Measurements from ENCODE around the gene DNA2.
A peak's percentile ranks its signal among the peaks of the same experiment; 100 is the strongest.
"Not testable (repeated sequence)": the region's sequence is repeated elsewhere in the genome, so short reads cannot be mapped to it uniquely, and the experiment has no call there.

Gene DNA2

DNA sequence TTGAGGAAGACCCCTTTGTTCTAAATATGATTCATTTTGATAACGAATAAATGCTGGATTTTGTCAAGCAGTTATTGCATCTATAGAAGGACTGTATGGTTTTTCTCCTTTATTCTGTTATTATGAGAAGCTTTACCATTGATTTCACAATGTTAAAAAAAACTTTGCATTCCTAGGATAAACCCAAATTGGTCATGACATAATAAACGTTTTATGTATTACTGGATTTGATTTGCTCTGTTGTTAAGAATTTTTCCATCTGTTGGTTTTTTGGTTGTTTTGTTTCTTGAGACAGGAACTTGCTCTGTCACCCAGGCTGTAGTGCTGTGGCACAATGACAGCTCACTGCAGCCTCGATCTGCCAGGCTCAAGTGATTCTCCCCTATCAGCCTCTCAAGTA, 2.2 kb upstream of the DNA2 start:
- ChIA-PET POLR2A (interaction anchor here (0.7 kb wide), 1 partner anchor 306 kb away, joined by 8 read pairs; no protein-coding TSS in a partner anchor), CTCF (no interaction called here)
- Histone ChIP-seq H3K36me3 (ENCODE audit: control insufficient read depth in 4 of 4, insufficient read depth in 4 of 4, low read length in 3 of 4) (no peaks in the 10 kb centered on the region), H3K27me3 (replicated peaks in 2 of 5; ENCODE audit: control insufficient read depth in 4 of 5, insufficient read depth in 5 of 5, low read length in 4 of 5) (no peaks in the 10 kb centered on the region), H3K4me3 (ENCODE audit: control insufficient read depth in 1 of 7, extremely low read depth in 1 of 7, insufficient read depth in 4 of 7, low read depth in 2 of 7, low read length in 6 of 7) (no peak overlapping the region), H3K27ac (ENCODE audit: insufficient read depth in 1 of 2, low read depth in 1 of 2, low read length in 2 of 2, poor library complexity in 1 of 2, severe bottlenecking in 2 of 2) (no peak overlapping the region), H3K9me3 (ENCODE audit: control extremely low read depth in 1 of 5, control insufficient read depth in 4 of 5, insufficient read depth in 2 of 5, low read depth in 1 of 5, low read length in 4 of 5) (no peaks in the 10 kb centered on the region), H3K4me1 (ENCODE audit: control extremely low read depth in 1 of 4, control insufficient read depth in 4 of 4, insufficient read depth in 4 of 4, low read length in 3 of 4) (peaks cover 8 to 22% (median 19%) of the 10 kb centered on the region in 4 experiments)
- WGBS (ENCODE audit: insufficient coverage), result 43% methylated on average over 1 of the region's 3 CpGs
- DNase-seq, result no peak

DNA sequence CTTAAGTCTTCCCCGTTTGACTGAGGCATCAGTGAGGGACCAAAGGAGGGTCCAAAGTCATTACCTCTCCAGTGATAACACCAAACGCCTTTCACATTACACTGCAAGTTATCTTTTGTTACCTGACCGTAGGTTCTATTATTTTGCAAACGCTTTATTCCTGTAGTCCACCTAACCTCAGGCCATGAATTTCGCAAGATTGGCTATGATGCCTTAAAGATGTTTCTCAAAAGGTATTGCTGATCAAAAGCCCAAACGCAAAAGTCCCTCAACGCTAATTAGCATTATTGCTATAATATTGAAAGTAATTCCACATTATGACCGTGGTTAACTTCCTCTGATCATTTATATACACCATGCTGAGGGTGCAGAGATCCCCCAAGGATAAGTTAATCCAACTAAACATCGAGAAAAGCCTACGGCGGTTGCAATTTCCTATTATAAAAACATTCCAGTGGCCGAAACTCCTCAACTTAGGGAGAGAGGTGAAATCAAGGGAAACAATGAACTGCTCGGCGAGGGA, 649 bp downstream of the DNA2 start:
- CTCF ChIA-PET, result interaction anchor here (1.1 kb wide), 1 partner anchor 25 kb away, joined by 3 read pairs; no protein-coding TSS in a partner anchor
- POLR2A ChIA-PET, result no interaction called here

DNA sequence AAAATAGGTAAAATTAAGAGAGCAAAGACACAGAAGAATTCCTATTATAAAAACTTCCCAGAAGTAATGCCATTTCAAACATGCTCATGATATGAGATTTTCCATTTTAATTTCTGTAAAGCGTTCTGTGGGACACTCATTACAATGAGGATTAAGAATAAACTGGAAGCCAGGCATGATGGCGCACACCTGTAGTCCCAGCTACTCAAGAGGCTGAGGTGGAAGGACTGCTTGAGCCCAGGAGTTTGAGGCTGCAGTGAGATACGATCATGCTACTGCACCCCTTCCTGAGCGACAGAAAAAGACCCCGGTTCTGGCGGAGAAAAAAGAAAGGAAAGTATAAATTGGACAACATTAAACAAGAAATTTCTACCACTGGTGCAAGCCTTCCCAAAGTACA, 1.5 kb downstream of the DNA2 start:
- no peaks in the 10 kb centered on the region for H3K27me3 ChIP-seq (replicated peaks in 2 of 5; ENCODE audit: control insufficient read depth in 4 of 5, insufficient read depth in 5 of 5, low read length in 4 of 5)
- DNase-seq, result no peak
- 90% methylated on average over 4 of the region's 6 CpGs for WGBS (ENCODE audit: insufficient coverage)
- H3K9me3 ChIP-seq (ENCODE audit: control extremely low read depth in 1 of 5, control insufficient read depth in 4 of 5, insufficient read depth in 2 of 5, low read depth in 1 of 5, low read length in 4 of 5), result no peaks in the 10 kb centered on the region
- peak overlapping the region in 4 of 7 experiments; percentile 93 to 98 (median 97) for H3K4me3 ChIP-seq (ENCODE audit: control insufficient read depth in 1 of 7, extremely low read depth in 1 of 7, insufficient read depth in 4 of 7, low read depth in 2 of 7, low read length in 6 of 7)
- peaks cover 0 to 16% (median 7%) of the 10 kb centered on the region in 4 experiments for H3K36me3 ChIP-seq (ENCODE audit: control insufficient read depth in 4 of 4, insufficient read depth in 4 of 4, low read length in 3 of 4)
- H3K27ac ChIP-seq (ENCODE audit: insufficient read depth in 1 of 2, low read depth in 1 of 2, low read length in 2 of 2, poor library complexity in 1 of 2, severe bottlenecking in 2 of 2), result peak overlapping the region in 1 of 2 experiments; percentile 50
- ChIA-PET POLR2A (interaction anchor here (0.6 kb wide), 1 partner anchor 94 kb away, joined by 3 read pairs; no protein-coding TSS in a partner anchor), CTCF (interaction anchor here (1.1 kb wide), 1 partner anchor 25 kb away, joined by 3 read pairs; no protein-coding TSS in a partner anchor)
- H3K4me1 ChIP-seq (ENCODE audit: control extremely low read depth in 1 of 4, control insufficient read depth in 4 of 4, insufficient read depth in 4 of 4, low read length in 3 of 4), result peaks cover 8 to 22% (median 19%) of the 10 kb centered on the region in 4 experiments

More for the DNA sequence above, 649 bp downstream of the DNA2 start:
- Histone ChIP-seq H3K4me1 (ENCODE audit: control extremely low read depth in 1 of 4, control insufficient read depth in 4 of 4, insufficient read depth in 4 of 4, low read length in 3 of 4) (peaks cover 8 to 22% (median 19%) of the 10 kb centered on the region in 4 experiments), H3K27me3 (replicated peaks in 2 of 5; ENCODE audit: control insufficient read depth in 4 of 5, insufficient read depth in 5 of 5, low read length in 4 of 5) (no peaks in the 10 kb centered on the region), H3K27ac (ENCODE audit: insufficient read depth in 1 of 2, low read depth in 1 of 2, low read length in 2 of 2, poor library complexity in 1 of 2, severe bottlenecking in 2 of 2) (peak overlapping the region; percentile 25 to 79), H3K4me3 (ENCODE audit: control insufficient read depth in 1 of 7, extremely low read depth in 1 of 7, insufficient read depth in 4 of 7, low read depth in 2 of 7, low read length in 6 of 7) (peak overlapping the region; percentile 85 to 98 (median 94)), H3K9me3 (ENCODE audit: control extremely low read depth in 1 of 5, control insufficient read depth in 4 of 5, insufficient read depth in 2 of 5, low read depth in 1 of 5, low read length in 4 of 5) (no peaks in the 10 kb centered on the region), H3K36me3 (ENCODE audit: control insufficient read depth in 4 of 4, insufficient read depth in 4 of 4, low read length in 3 of 4) (peaks cover 0 to 10% (median 5%) of the 10 kb centered on the region in 4 experiments)
- no peak for DNase-seq
- WGBS (ENCODE audit: insufficient coverage), result 7% methylated on average over 8 of the region's 14 CpGs

DNA sequence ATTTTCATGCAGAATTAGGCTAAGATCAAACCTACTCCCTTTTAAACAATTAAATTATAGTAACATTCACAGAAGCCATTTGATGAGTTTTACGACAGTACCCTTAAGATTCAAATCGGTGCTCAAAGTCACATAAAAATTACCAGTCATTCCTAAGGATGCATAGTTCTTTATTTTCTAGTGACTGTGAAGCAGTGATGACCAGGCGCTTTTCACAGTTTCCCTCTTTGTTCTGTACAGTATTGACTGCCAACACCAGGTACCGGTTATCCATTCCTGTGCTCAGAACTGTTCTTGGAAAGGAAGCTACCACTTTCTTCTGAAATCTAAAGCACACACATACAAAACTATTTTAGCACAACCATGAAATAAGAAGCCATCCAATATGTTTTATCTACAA, 1.9 kb downstream of the DNA2 start:
- ChIA-PET CTCF (interaction anchor here (1.1 kb wide), 1 partner anchor 26 kb away, joined by 3 read pairs; no protein-coding TSS in a partner anchor), POLR2A (interaction anchor here (0.6 kb wide), 1 partner anchor 94 kb away, joined by 3 read pairs; no protein-coding TSS in a partner anchor)
- DNase-seq, result no peak
- WGBS (ENCODE audit: insufficient coverage), result 88% methylated on average over 4 of the region's 4 CpGs
- peak overlapping the region in 1 of 7 experiments; percentile 93 for H3K4me3 ChIP-seq (ENCODE audit: control insufficient read depth in 1 of 7, extremely low read depth in 1 of 7, insufficient read depth in 4 of 7, low read depth in 2 of 7, low read length in 6 of 7)
- no peaks in the 10 kb centered on the region for H3K27me3 ChIP-seq (replicated peaks in 2 of 5; ENCODE audit: control insufficient read depth in 4 of 5, insufficient read depth in 5 of 5, low read length in 4 of 5)
- no peaks in the 10 kb centered on the region for H3K9me3 ChIP-seq (ENCODE audit: control extremely low read depth in 1 of 5, control insufficient read depth in 4 of 5, insufficient read depth in 2 of 5, low read depth in 1 of 5, low read length in 4 of 5)
- H3K27ac ChIP-seq (ENCODE audit: insufficient read depth in 1 of 2, low read depth in 1 of 2, low read length in 2 of 2, poor library complexity in 1 of 2, severe bottlenecking in 2 of 2), result peak overlapping the region in 1 of 2 experiments; percentile 50
- H3K36me3 ChIP-seq (ENCODE audit: control insufficient read depth in 4 of 4, insufficient read depth in 4 of 4, low read length in 3 of 4), result peaks cover 0 to 18% (median 9%) of the 10 kb centered on the region in 4 experiments
- peaks cover 8 to 22% (median 19%) of the 10 kb centered on the region in 4 experiments for H3K4me1 ChIP-seq (ENCODE audit: control extremely low read depth in 1 of 4, control insufficient read depth in 4 of 4, insufficient read depth in 4 of 4, low read length in 3 of 4)

DNA sequence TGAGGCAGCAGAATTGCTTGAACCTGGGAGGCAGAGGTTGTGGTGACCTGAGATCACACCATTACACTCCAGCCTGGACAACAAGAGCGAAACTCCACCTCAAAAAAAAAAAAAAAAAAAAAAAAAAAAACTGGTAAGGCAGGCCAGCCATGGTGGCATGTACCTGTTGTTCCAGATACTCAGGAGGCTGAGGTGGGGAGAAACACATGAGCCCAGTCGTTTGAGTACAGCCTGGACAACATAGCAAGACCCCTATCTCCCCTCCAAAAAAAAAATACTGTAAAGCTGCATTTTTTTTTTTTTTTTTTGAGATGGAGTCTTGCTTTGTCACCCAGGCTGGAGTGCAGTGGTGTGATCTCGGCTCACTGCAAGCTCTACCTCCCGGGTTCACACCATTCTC, 7.0 kb downstream of the DNA2 start:
- H3K9me3 ChIP-seq (ENCODE audit: control extremely low read depth in 1 of 5, control insufficient read depth in 4 of 5, insufficient read depth in 2 of 5, low read depth in 1 of 5, low read length in 4 of 5); H3K27ac ChIP-seq (ENCODE audit: insufficient read depth in 1 of 2, low read depth in 1 of 2, low read length in 2 of 2, poor library complexity in 1 of 2, severe bottlenecking in 2 of 2); H3K4me1 ChIP-seq (ENCODE audit: control extremely low read depth in 1 of 4, control insufficient read depth in 4 of 4, insufficient read depth in 4 of 4, low read length in 3 of 4); H3K4me3 ChIP-seq (ENCODE audit: control insufficient read depth in 1 of 7, extremely low read depth in 1 of 7, insufficient read depth in 4 of 7, low read depth in 2 of 7, low read length in 6 of 7); POLR2A ChIA-PET; H3K27me3 ChIP-seq (replicated peaks in 2 of 5; ENCODE audit: control insufficient read depth in 4 of 5, insufficient read depth in 5 of 5, low read length in 4 of 5); DNase-seq; CTCF ChIA-PET: not testable (repeated sequence)
- no CpG with 5 or more reads among the region's 4 CpGs for WGBS (ENCODE audit: insufficient coverage)
- peaks cover 8 to 54% (median 29%) of the 10 kb centered on the region in 4 experiments for H3K36me3 ChIP-seq (ENCODE audit: control insufficient read depth in 4 of 4, insufficient read depth in 4 of 4, low read length in 3 of 4)

DNA sequence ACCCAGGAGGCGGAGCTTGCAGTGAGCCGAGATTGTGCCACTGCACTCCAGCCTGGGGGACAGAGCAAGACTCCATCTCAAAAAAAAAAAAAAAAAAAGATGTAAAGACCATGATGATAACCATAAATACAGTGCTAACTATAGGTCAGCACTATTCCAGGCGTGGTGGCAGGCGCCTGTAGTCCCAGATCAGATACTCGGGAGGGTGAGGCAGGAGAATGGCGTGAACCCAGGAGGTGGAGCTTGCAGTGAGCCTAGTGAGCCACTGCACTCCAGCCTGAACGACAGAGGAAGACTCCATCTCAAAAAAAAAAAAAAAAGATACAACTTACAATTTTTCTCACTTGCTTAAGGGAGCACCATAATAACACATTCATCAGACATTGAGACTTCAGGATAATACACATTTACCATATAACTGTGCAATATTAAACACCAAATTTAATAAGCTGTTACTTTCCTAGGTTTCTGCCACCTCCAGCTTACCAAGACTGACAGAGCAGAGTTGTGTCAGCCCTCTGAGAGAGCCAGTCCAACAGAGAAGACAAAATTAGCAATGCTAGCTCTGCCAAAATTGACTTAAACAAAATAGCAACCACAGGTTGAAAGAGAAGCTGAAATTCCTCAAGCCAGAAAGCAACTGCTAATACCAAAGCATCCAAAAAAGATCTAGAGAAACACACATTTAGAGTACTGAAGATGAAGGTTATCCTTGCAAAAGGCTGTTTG, 8.2 kb downstream of the DNA2 start:
- DNase-seq, result no peak
- Histone ChIP-seq H3K27me3 (replicated peaks in 2 of 5; ENCODE audit: control insufficient read depth in 4 of 5, insufficient read depth in 5 of 5, low read length in 4 of 5) (no peaks in the 10 kb centered on the region), H3K4me3 (ENCODE audit: control insufficient read depth in 1 of 7, extremely low read depth in 1 of 7, insufficient read depth in 4 of 7, low read depth in 2 of 7, low read length in 6 of 7) (no peak overlapping the region), H3K27ac (ENCODE audit: insufficient read depth in 1 of 2, low read depth in 1 of 2, low read length in 2 of 2, poor library complexity in 1 of 2, severe bottlenecking in 2 of 2) (no peak overlapping the region), H3K4me1 (ENCODE audit: control extremely low read depth in 1 of 4, control insufficient read depth in 4 of 4, insufficient read depth in 4 of 4, low read length in 3 of 4) (no peaks in the 10 kb centered on the region), H3K36me3 (ENCODE audit: control insufficient read depth in 4 of 4, insufficient read depth in 4 of 4, low read length in 3 of 4) (peaks cover 13 to 66% (median 30%) of the 10 kb centered on the region in 4 experiments), H3K9me3 (ENCODE audit: control extremely low read depth in 1 of 5, control insufficient read depth in 4 of 5, insufficient read depth in 2 of 5, low read depth in 1 of 5, low read length in 4 of 5) (no peaks in the 10 kb centered on the region)
- 97% methylated on average over 4 of the region's 7 CpGs for WGBS (ENCODE audit: insufficient coverage)
- ChIA-PET CTCF (no interaction called here), POLR2A (no interaction called here)

DNA sequence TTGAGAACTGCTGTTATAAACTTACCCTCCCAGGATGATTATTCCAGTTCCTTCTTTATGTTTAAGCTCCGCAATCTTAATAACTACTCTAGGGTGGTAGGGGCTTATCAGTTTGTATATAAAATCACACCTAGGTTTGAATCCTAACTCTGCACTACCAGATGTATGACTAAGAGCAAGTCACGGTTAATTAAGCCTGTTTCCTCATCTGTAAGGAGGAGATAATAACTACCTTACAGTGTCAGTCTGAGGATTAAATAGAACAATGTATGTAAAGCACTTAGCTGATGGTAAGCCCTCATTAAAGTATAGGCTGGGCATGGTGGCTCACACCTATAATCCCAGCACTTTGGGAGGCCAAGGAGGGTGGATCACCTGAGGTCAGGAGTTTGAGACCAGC, 9.2 kb downstream of the DNA2 start:
- no CpG with 5 or more reads among the region's 2 CpGs for WGBS (ENCODE audit: insufficient coverage)
- H3K27me3 ChIP-seq (replicated peaks in 2 of 5; ENCODE audit: control insufficient read depth in 4 of 5, insufficient read depth in 5 of 5, low read length in 4 of 5), result no peaks in the 10 kb centered on the region
- CTCF ChIA-PET, result no interaction called here
- no peak for DNase-seq
- H3K4me1 ChIP-seq (ENCODE audit: control extremely low read depth in 1 of 4, control insufficient read depth in 4 of 4, insufficient read depth in 4 of 4, low read length in 3 of 4), result no peaks in the 10 kb centered on the region
- POLR2A ChIA-PET, result interaction anchor here (0.6 kb wide), 2 partner anchors 34 to 441 kb away, joined by 3 read pairs; no protein-coding TSS in a partner anchor
- no peak overlapping the region for H3K4me3 ChIP-seq (ENCODE audit: control insufficient read depth in 1 of 7, extremely low read depth in 1 of 7, insufficient read depth in 4 of 7, low read depth in 2 of 7, low read length in 6 of 7)
- peaks cover 13 to 63% (median 29%) of the 10 kb centered on the region in 4 experiments for H3K36me3 ChIP-seq (ENCODE audit: control insufficient read depth in 4 of 4, insufficient read depth in 4 of 4, low read length in 3 of 4)
- no peaks in the 10 kb centered on the region for H3K9me3 ChIP-seq (ENCODE audit: control extremely low read depth in 1 of 5, control insufficient read depth in 4 of 5, insufficient read depth in 2 of 5, low read depth in 1 of 5, low read length in 4 of 5)
- no peak overlapping the region for H3K27ac ChIP-seq (ENCODE audit: insufficient read depth in 1 of 2, low read depth in 1 of 2, low read length in 2 of 2, poor library complexity in 1 of 2, severe bottlenecking in 2 of 2)
